T-helper 2 cell treated with Interferon-gamma antibody and Interleukin-4, amounts not matched to agents 5 μg/mL and 100 μg/mL, for 36 hours (primary cell): Measurements from ENCODE around the gene WDR47.
"Not testable (repeated sequence)": the region's sequence is repeated elsewhere in the genome, so short reads cannot be mapped to it uniquely, and the experiment has no call there.

Source experiments
- DNase-seq: peaks from one replicate; pipeline ENCODE4 v3.0.0; 2021; ENCODE audit warnings: low spot score
- H3K27ac Mint-ChIP-seq: one replicate; pipeline ENCODE4 v1.8.0; 2021; ENCODE audit warnings: mild to moderate bottlenecking, mixed read lengths
- H3K27me3 Mint-ChIP-seq: one replicate; pipeline ENCODE4 v1.8.0; 2021; ENCODE audit warnings: low read depth, mixed read lengths
- H3K36me3 Mint-ChIP-seq: one replicate; pipeline ENCODE4 v1.8.0; 2021; ENCODE audit warnings: low read depth, mixed read lengths
- H3K4me1 Mint-ChIP-seq: one replicate; pipeline ENCODE4 v1.8.0; 2021; ENCODE audit warnings: low read depth, mixed read lengths
- H3K4me3 Mint-ChIP-seq: one replicate; pipeline ENCODE4 v1.8.0; 2022; ENCODE audit warnings: mild to moderate bottlenecking, moderate library complexity, mixed read lengths
- H3K9me3 Mint-ChIP-seq: one replicate; pipeline ENCODE4 v1.8.0; 2021; ENCODE audit warnings: mixed read lengths

Gene WDR47

GRCh38 chr1:108927565-108927964 lies 114.3 kb downstream of the WDR47 start:
- not testable (repeated sequence) for H3K4me1 Mint-ChIP-seq, DNase-seq, H3K27me3 Mint-ChIP-seq, H3K27ac Mint-ChIP-seq, H3K9me3 Mint-ChIP-seq, H3K4me3 Mint-ChIP-seq
- peaks cover 28% of the 10 kb centered on the region for H3K36me3 Mint-ChIP-seq

- H3K4me1 Mint-ChIP-seq = no peaks in the 10 kb centered on the region
- no peaks in the 10 kb centered on the region for H3K9me3 Mint-ChIP-seq
- no peak for DNase-seq
- H3K4me3 Mint-ChIP-seq = no peak overlapping the region
- no peaks in the 10 kb centered on the region for H3K27me3 Mint-ChIP-seq
- H3K36me3 Mint-ChIP-seq = peaks cover 29% of the 10 kb centered on the region
- H3K27ac Mint-ChIP-seq = no peak overlapping the region
Measured at GRCh38 chr1:108925920-108926319, 116.0 kb downstream of the WDR47 start.
